ENCODE results near the gene OLFM1. TPM values are rescaled to one million over a fixed set of nuclear protein-coding genes. Genes with fewer than 3 reads are reported as not detected.

OLFM1 gene
- total RNA-seq, 4 donors from 2014 or later = 13.5 to 32.8 (median 25.6) TPM

GRCh38 chr9:135130207-135130976 is 42.9 kb downstream of the OLFM1 start:
- H3K27me3 ChIP-seq = peaks cover 77% of the 10 kb centered on the region
- ATAC-seq = peak; percentile 62

GRCh38 chr9:135131488-135131887 is 44.0 kb downstream of the OLFM1 start:
- WGBS, 2 donors (ENCODE audit: low coverage in 1 of 2) = 37 to 87% methylated on average over 2 to 6 of the region's 8 CpGs
- Histone ChIP-seq H3K27ac (no peak overlapping the region), H3K36me3 (no peaks in the 10 kb centered on the region), H3K4me3 (no peak overlapping the region), H3K27me3 (peaks cover 81% of the 10 kb centered on the region), H3K4me1 (peaks cover 0 to 10% (median 0%) of the 10 kb centered on the region in 3 donors), H3K9me3 (peaks cover 0 to 11% (median 0%) of the 10 kb centered on the region in 3 donors)
- ATAC-seq = no peak
- TF ChIP-seq EP300 (IDR thresholded peaks at IDR 0.05) (no peak), POLR2A (IDR thresholded peaks at IDR 0.05) (no peak), POLR2AphosphoS5 (IDR thresholded peaks at IDR 0.05) (no peak), CTCF (IDR thresholded peaks at IDR 0.05) (no peak)

More at GRCh38 chr9:135130207-135130976, 42.9 kb downstream of the OLFM1 start:
- H3K4me3 ChIP-seq = no peak overlapping the region
- H3K4me1 ChIP-seq = peaks cover 0 to 6% (median 0%) of the 10 kb centered on the region in 3 donors
- H3K27ac ChIP-seq = peak overlapping the region in 1 of 4 donors; percentile 17
- H3K9me3 ChIP-seq = peaks cover 0 to 9% (median 0%) of the 10 kb centered on the region in 3 donors
- H3K36me3 ChIP-seq = no peaks in the 10 kb centered on the region
- WGBS, 2 donors (ENCODE audit: low coverage in 1 of 2) = 70 to 74% methylated on average over 3 to 4 of the region's 18 CpGs
- no peak for TF ChIP-seq POLR2A (IDR thresholded peaks at IDR 0.05)
- peak; percentile 6 for TF ChIP-seq POLR2AphosphoS5 (IDR thresholded peaks at IDR 0.05)
- no peak for TF ChIP-seq CTCF (IDR thresholded peaks at IDR 0.05)
- no peak for TF ChIP-seq EP300 (IDR thresholded peaks at IDR 0.05)

GRCh38 chr9:135132008-135132407 is 44.5 kb downstream of the OLFM1 start:
- H3K9me3 ChIP-seq = peaks cover 0 to 11% (median 0%) of the 10 kb centered on the region in 3 donors
- peaks cover 81% of the 10 kb centered on the region for H3K27me3 ChIP-seq
- H3K4me1 ChIP-seq = peaks cover 0 to 16% (median 0%) of the 10 kb centered on the region in 3 donors
- no peaks in the 10 kb centered on the region for H3K36me3 ChIP-seq
- no peak overlapping the region for H3K27ac ChIP-seq
- no peak for ATAC-seq
- TF ChIP-seq EP300 (IDR thresholded peaks at IDR 0.05) (no peak), POLR2A (IDR thresholded peaks at IDR 0.05) (no peak), POLR2AphosphoS5 (IDR thresholded peaks at IDR 0.05) (no peak), CTCF (IDR thresholded peaks at IDR 0.05) (no peak)
- no peak overlapping the region for H3K4me3 ChIP-seq
- 80 to 84% methylated on average over 1 to 7 of the region's 18 CpGs for WGBS, 2 donors (ENCODE audit: low coverage in 1 of 2)

GRCh38 chr9:135134268-135135022 is 47.0 kb downstream of the OLFM1 start:
- no peak for ATAC-seq
- H3K27ac ChIP-seq = no peak overlapping the region

More at GRCh38 chr9:135134268-135135022, 47.0 kb downstream of the OLFM1 start:
- no peaks in the 10 kb centered on the region for H3K36me3 ChIP-seq
- H3K4me1 ChIP-seq = peaks cover 0 to 25% (median 0%) of the 10 kb centered on the region in 3 donors
- WGBS, 2 donors (ENCODE audit: low coverage in 1 of 2) = 49 to 52% methylated on average over 2 to 12 of the region's 28 CpGs
- TF ChIP-seq EP300 (IDR thresholded peaks at IDR 0.05) (no peak), POLR2A (IDR thresholded peaks at IDR 0.05) (no peak), POLR2AphosphoS5 (IDR thresholded peaks at IDR 0.05) (no peak), CTCF (IDR thresholded peaks at IDR 0.05) (no peak)
- peaks cover 81% of the 10 kb centered on the region for H3K27me3 ChIP-seq
- no peak overlapping the region for H3K4me3 ChIP-seq
- H3K9me3 ChIP-seq = peaks cover 0 to 11% (median 0%) of the 10 kb centered on the region in 3 donors
